NCI-H1105 treated with DMSO at 0.1 percent for 48 hours (cell line): ENCODE results near the gene C11orf98.
"Not testable (repeated sequence)": the region's sequence is repeated elsewhere in the genome, so short reads cannot be mapped to it uniquely, and the experiment has no call there.

Experiments
- DNase-seq: peaks from one replicate; lab custom pipeline; 2025; lab: John Stamatoyannopoulos, UW

The C11orf98 gene

DNA sequence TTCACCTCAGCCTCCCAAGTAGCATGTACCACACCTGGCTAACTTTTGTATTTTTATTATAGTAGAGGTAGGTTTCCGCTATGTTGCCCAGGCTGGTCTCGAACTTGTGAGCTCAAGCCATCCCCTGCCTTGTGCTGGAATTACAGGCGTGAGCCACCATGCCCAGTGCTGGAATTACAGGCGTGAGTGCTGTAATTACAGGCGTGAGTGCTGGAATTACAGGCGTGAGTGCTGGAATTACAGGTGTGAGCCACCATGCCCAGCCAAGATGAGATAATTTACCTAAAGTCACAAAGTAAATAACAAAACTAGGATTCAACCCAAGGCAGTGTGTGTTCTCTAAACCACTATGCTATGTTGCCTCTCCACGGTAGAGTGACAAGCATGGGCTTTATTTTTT lies 17.5 kb upstream of the C11orf98 start:
- DNase-seq, result no peak

DNA sequence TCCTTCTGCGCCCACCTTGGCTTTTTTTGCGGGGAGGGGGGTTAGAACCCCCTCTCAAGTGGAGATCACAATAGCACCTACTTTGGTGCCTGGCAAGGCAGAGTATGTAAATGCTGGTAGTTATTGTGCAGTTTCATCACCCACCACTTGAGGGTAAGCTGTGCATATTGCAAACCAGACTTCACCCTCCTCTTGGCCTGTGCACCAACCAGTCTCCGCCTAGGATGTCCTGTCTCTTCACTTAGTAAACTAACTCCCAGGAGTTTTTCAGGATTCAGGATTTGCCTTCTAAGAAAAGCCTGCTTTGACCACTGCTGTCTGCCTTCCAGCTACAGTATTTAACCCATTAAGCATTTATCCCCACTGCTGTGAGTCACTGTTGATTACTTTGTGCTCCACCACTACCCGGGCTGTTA lies 15.8 kb upstream of the C11orf98 start:
- DNase-seq, result no peak

DNA sequence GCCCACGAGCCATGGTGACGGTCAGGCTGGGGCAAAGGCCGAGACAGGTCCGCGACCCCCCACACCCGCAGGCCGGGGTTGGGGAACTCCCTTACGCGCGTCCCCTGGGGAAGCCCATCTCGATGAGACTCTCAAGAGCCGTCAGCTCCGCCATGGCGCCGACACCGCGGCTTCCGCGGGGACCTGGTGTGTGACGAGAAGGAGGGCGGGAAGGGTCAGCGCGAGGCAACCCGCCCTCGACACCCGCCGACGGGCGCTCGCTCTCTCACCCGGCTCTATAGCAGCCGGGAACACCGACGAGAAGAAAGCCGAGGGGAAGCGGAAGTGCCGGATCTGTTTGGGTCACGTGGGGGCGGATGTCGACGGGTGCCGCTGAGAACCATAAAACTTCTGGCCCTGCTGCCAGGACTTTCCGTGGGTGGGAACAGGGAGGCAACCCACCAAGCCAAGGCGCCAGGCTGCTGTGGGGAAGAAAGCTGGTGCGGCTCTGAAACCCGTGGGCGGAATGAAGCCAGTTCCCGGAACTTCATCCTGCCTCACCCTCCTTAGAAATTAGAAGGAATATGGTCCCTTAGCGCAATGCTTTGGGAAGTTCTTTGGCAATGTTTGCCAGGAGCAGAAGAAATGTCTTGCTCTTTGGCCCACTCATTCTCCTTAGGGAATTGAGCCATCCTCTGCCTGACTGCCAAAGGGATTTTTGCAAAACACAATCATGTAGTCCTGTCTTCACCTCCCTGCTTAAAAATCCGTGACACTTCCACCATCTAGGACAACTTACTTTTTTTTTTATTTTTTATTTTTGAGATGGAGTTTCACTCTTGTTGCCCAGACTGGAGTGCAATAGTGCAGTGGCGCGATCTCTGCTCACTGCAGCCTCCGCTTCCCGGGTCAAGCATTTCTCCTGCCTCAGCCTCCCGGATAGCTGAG lies 14.0 kb upstream of the C11orf98 start, which contains the start of gene UBXN1:
UBXN1 (minus strand) TSS at position 304 of the 927 bp plus-strand sequence; CDS start at position 154, 150 bp downstream.
- peak; percentile 85 for DNase-seq

DNA sequence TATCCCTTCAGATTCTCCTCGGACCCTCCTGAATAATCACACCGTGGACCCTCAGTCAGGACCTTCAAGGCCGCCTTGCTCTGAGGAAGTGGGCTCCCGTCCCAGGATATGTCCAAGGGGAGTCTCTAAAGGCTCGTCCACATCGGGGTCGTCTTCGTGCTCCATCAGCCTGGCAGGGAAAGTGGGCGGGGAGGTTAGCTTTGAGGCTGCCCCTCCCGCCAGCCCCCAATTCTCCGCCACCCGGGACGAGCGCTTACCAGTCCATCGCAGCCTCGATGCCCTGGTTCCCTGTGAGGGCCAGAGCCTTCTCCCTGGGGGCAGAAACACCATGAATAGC lies 13.4 kb upstream of the C11orf98 start:
- DNase-seq, result no peak

DNA sequence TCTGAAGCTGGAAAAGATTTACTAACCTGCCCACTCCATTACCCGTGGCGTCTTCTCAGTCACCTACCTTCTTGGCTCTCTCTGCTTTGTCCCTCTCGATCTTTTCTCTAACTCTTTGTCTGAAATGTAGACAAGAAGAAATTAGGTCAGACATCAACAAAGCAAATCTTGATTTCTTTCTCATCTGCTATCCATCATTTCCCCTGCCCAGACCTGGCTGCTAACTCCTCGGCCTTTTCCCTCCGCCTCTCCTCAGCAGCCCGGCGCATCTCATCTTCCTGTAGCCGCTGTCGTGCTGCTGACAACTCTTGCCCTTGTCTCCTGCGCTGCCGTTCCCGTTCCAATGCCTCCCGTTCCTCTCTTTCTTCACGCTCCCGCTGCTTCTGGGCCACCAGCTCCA lies 12.7 kb upstream of the C11orf98 start:
- no peak for DNase-seq

DNA sequence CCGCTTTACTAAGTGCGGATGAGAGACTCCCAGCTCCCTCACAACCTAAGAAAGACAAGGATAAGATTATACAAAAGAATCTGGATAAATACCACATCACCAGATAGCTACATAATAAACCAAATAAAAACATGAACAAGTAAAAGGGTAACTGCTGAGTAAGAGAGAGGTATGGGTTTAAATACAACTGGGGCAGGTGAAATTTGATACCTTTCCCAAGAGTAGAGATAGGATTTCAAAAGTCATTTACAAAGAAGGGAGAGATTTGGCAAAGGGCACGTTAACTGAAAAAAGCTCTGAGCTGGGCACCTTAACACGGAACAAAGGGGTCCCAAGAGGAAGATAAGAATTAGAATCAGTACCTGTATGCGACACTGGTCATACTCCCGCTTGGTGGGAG lies 12.1 kb upstream of the C11orf98 start:
- no peak for DNase-seq

DNA sequence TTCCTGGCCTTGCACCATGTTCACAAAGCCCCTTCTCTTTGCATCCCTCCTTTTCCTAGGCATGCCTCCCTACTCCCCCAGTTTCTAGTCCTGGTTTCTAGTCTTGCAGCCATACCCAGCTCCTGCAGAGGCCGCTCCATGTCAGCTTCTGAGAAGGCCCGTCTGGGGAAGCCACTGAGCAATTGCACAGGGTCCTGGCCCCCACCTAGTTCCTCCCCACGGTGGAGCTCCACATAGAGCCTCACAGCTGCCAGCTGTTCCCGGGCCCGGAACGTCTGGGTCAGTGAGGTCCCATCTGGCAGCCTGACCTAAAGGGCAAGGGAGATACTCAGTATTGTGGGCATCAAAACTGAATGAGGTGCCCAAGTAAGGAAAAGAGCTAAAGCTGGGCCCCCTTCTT lies 11.7 kb upstream of the C11orf98 start:
- no peak for DNase-seq

DNA sequence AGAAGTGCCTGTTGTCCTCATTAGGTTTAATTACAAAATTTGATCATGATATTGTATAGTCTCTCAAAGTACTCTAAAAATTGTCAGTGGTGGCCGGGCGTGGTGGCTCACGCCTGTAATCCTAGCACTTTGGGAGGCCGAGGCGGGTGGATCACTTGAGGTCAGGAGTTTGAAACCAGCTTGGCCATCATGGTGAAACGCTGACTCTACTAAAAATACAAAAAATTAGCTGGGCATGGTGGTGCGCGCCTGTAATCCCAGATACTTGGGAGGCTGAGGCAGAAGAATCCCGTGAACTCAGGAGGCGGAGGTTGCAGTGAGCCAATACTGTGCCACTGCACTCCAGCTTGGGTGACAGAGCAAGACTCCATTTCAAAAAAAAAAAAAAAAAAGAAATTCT lies 10.4 kb upstream of the C11orf98 start:
- DNase-seq, result not testable (repeated sequence)

DNA sequence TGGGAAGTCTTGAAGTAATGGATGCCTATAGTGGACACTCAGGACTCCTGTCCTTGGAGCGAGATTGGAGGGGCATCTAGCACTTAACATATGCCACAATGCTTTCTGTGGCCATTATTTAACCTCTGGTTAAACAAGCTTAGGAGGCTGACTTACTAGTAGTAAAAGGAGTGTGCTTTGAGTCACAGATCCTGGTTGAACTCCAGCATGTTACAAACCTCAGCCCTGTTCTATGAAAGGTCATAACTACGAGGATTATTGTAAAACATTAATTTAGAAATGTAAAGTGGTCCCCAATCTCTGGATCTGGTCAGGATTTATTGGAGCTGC lies 8.2 kb upstream of the C11orf98 start:
- no peak for DNase-seq

DNA sequence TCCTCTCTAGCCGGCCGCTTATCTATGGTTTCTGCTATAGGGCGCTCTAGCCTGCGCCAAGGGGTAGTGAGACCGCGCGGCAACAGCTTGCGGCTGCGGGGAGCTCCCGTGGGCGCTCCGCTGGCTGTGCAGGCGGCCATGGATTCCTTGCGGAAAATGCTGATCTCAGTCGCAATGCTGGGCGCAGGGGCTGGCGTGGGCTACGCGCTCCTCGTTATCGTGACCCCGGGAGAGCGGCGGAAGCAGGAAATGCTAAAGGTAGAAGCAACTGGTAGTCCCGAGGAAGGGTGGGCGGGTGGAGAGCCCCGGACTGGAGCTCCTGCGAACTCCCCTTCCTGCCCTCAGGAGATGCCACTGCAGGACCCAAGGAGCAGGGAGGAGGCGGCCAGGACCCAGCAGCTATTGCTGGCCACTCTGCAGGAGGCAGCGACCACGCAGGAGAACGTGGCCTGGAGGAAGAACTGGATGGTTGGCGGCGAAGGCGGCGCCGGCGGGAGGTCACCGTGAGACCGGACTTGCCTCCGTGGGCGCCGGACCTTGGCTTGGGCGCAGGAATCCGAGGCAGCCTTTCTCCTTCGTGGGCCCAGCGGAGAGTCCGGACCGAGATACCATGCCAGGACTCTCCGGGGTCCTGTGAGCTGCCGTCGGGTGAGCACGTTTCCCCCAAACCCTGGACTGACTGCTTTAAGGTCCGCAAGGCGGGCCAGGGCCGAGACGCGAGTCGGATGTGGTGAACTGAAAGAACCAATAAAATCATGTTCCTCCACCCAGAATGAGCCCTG lies 6.8 kb upstream of the C11orf98 start, which contains the start of the genes LBHD1 and UQCC3:
LBHD1 (minus strand) TSS at position 660 of the 782 bp plus-strand sequence. CDS start 2,236 bp downstream, outside the sequence.
UQCC3 (plus strand) TSS at position 66 of the 782 bp plus-strand sequence; CDS start at position 139, 73 bp downstream.
- DNase-seq, result peak; percentile 85

DNA sequence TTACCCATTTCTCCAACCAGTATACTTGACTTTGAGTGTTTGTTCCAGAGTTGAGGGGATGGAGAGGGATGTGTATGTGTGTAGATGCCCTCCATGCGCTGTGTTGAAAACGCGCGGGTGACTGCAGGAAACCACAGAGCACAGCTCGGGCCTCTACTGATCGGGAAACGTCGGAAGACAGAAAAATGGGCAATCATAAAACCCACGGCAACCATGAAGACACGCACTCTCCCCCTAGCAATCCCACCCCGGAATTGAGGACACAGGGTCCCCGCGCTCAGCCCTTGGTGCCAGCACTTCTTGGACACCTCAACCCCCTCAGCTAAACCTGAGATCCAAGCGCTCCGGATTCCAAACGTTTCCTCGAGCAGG lies 6.2 kb upstream of the C11orf98 start:
- no peak for DNase-seq

DNA sequence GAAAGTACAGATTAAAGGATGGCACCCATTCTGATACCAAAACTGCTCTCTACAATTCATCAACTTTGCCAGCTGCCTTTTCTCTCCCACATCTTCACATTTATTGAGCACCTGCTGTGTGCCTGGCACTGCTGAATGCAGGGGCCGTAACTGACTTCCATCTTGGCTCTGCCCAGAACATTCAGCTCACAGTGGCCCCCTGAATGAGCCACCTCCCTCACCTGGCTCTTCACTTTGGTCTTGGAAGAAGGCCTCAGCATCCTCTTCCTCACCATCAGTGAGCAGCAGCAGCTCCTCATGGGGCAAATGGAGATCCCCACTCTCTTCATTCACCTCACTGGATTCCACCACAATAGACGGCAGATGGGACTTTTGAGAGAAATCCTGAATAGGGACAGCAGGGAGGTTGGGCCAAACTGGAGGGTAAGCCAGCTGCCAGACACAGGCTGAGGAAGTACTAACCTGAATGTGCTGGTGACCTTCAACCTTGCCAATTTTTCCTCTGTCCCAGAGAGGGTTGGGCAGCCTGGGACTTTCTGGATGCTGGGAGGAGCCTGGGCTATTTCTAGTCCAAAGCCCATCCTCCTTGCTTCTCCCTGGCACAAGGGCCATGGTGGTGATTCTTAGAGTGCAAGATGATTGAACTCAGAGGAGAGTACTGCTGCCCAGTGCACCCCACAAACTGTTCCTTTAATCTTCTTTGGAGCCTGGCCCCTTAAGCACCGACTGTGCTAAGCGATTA lies 4.6 kb upstream of the C11orf98 start:
- no peak for DNase-seq

DNA sequence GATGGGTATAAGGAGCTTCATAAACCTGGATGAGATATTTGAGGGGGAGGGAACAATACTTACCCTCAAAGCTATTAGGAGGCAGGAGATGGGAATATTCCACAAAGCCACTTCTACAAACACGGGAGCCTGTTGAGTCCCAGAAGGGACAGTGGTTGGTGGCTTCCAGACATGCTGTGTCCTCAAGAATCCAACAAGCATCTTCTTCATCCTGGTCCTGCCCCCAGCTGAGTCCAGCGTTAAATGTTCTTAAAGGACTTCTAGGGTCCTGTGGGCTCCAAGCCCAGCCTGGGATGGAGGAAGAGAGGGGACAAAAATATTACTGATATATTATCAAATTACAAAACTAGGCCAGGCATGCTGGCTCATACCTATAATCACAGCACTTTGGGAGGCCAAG lies 2.5 kb upstream of the C11orf98 start:
- DNase-seq, result no peak

DNA sequence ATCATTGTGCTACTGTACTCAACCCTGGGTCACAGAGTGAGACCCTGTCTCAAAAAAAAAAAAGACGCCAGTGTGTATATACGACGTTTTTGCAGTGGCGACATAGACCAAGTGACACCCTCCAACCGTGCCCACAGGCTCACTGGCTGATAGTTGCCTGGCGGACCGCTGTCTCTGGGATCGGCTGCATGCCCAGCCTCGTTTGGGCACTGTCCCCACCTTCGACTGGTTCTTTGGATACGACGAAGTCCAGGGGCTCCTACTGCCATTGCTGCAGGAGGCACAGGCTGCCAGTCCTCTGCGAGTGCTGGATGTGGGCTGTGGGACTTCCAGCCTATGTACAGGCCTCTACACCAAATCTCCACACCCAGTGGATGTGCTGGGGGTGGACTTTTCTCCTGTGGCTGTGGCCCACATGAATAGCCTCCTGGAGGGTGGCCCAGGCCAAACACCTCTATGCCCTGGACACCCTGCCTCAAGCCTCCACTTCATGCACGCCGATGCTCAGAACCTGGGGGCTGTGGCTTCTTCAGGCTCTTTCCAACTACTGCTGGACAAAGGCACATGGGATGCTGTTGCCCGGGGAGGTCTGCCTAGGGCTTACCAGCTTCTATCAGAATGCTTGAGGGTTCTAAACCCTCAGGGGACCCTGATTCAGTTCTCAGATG lies 1.4 kb upstream of the C11orf98 start:
- DNase-seq, result no peak

DNA sequence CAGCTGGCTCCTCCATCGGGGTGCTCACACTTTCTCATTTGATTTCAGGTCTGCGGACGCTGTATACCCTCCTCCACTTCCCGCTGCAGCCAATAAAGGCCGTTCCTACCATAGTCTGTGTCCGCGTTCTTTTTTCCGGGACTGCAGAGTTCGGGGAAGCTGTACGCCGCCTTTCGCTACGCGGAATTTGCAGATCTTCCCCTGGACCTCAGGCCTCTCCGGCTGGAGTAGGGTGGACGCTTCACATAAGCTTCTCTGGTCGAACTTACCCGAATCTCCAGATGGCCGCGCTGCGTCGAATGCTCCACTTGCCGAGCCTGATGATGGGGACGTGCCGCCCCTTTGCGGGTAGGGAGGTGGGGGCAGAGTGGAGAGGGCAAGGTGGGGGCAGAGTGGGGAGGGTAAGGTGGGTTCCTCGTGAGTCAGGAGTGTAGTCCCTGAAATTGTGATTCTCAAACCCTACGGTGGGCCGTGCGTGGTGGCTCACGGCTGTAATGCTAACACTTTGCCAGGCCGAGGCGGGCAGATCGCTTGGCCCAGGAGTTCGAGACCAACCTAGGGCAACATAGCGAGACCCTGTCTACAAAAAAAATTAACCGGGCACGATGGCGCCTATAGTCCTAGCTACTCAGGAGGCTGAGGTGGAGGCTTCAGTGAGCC lies 719 bp upstream of the C11orf98 start:
- no peak for DNase-seq

DNA sequence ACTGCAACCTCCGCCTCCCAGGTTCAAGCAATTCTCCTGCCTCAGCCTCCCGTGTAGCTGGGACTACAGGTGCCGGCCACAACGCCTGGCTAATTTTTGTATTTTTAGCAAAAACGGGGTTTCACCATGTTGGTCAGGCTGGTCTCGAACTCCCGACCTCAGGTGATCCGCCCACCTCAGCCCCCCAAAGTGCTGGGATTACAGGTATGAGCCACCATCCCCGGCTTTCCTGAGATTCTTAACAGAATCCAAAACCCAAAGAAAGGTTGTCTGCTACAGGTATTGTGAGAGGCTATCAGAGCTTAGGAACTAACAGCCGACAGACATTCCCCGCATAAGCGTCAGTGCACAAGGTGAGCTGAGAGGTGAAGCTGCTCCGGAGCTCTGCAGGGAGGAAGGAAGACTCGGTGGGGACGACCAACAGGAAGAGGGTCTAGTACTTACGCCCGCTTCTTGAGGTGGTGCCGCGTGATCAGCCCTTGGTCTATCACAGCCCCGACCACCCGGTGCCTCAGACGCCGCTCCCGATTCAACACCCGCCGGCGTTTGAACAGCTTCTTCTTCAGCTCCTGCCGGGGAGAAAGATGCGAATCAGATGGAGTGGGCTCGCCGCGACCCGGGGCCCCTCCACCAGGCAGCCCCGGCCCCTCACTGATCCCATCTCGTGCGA lies 470 bp downstream of the C11orf98 start:
- peak; percentile 66 for DNase-seq

DNA sequence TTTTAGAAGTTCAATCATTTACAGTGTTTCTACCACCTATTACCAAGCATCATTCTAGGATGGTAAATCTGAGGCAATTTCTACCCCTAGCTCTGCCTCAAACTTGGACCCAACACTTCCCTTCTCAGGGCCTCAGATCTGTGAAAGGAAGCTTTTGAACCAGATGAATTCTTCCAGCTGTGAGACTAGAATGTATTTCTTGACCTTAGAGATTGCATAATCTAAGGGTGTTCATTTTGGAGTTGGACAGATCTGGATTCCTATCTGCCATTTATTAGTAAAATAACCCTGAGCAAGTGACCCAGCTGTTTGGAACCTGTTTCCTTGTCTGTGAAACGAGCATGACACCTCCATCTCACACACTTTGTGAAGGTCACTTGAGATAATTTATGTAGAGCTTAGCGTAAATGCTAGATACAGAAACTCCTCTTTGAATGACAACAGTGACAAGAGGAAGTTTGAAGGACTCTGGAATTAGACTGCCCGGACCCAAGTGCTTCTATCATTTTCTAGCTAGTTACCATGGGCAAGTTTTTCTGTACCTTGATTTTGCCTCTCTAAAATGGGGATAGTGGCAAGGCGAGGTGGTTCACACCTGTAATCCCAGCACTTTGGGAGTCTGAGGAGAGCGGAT lies 8.1 kb downstream of the C11orf98 start:
- DNase-seq, result no peak

DNA sequence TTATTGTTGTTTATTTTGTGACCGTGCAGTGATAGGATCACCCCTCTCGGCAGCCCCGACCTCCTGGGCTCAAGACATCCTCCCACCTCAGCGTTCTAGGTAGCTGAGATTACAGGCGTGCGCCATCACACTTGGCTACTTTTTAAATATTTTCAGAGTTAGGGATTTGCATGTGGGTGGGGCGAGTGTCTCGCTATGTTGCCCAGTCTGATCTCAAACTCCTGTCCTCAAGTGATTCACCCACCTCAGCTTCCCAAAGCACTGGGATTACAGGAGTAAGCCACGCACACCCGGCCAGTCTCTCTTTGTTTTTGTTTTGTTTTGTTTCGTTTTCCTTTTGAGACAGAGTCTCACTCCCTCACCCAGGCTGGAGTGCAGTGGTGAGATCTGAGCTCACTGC lies 10.7 kb downstream of the C11orf98 start:
- DNase-seq, result no peak

DNA sequence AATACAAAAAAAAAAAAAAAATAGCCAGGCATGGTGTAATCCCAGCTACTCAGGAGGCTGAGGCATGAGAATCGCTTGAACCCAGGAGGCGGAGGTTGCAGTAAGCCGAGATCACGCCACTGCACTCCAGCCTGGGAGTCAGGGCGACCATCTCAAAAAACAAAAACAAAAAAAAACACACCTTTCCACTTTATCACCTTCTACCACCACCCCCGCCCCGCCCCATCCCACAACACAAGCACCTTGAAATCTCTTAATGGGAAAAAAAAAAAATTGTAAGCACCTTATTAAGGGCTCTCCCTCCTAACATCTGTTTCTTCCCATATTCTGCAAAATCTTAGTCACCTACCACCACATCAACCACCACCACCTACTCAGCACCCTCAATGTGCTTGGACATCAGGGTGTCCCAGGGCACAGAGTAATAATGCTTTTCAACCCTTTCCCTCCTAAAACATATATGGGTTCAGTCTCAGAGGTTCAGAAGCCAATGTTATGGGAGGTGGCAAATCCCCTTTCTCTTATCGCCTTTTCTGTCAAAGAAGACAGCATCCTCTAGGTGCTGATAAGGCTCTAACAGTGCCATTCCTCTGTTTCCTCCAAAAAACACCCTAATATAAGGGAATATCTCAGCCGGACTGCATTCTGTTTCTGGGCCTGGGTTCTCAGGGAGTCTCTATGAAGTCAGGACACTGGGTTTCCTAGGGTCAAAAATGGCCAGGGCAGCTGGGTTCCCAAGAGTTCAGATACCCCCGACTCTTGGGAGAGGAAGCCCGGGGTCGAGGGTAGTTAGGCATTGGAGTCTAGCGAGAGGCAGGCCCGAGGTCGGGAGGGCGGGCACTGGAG lies 12.6 kb downstream of the C11orf98 start:
- no peak for DNase-seq
